Inflammatory macrophage treated with lipopolysaccharide for 1 hour (primary cell): ENCODE results near the gene PTCHD1.

Source experiments
- DNase-seq, 2 donors: peaks; one replicate each; pipeline ENCODE4 v3.0.0-alpha.2; 2020 to 2022

The PTCHD1 gene

GRCh38 chrX:23334848-23335599 is at the start of gene PTCHD1:
TSS of gene PTCHD1 (plus strand) at chrX:23334849. CDS start at chrX:23334876, 27 bp downstream.
- no peak for DNase-seq

GRCh38 chrX:23286731-23287130 is 47.9 kb upstream of the PTCHD1 start:
- no peak for DNase-seq

GRCh38 chrX:23287191-23287725 is 47.4 kb upstream of the PTCHD1 start:
- DNase-seq, result no peak

GRCh38 chrX:23292354-23292987 is 42.2 kb upstream of the PTCHD1 start:
- no peak for DNase-seq

- no peak for DNase-seq
These were observed 41.5 kb upstream of the PTCHD1 start for GRCh38 chrX:23292988-23293651.

GRCh38 chrX:23304881-23305280 is 29.8 kb upstream of the PTCHD1 start:
- DNase-seq, result no peak

GRCh38 chrX:23311731-23312130 is 22.9 kb upstream of the PTCHD1 start:
- no peak for DNase-seq

- DNase-seq, result no peak
These were observed 22.5 kb upstream of the PTCHD1 start for GRCh38 chrX:23312136-23312535.

GRCh38 chrX:23317799-23318724 is 16.6 kb upstream of the PTCHD1 start:
- DNase-seq, result peak in 1 of 2 donors; percentile 18

GRCh38 chrX:23327104-23327503 is 7.5 kb upstream of the PTCHD1 start:
- DNase-seq, result no peak

- DNase-seq, result no peak
These were observed 2.9 kb upstream of the PTCHD1 start for GRCh38 chrX:23331701-23332100.

- DNase-seq, result no peak
These were observed 2.4 kb upstream of the PTCHD1 start for GRCh38 chrX:23332101-23332887.

- no peak for DNase-seq
These were observed 1.5 kb upstream of the PTCHD1 start for GRCh38 chrX:23332888-23333821.

- no peak for DNase-seq
These were observed 668 bp upstream of the PTCHD1 start for GRCh38 chrX:23333842-23334520.

GRCh38 chrX:23334521-23334847 is 165 bp upstream of the PTCHD1 start:
- DNase-seq, result no peak

- no peak for DNase-seq
These were observed 3.7 kb downstream of the PTCHD1 start for GRCh38 chrX:23338334-23338733.

GRCh38 chrX:23341452-23341851 is 6.8 kb downstream of the PTCHD1 start:
- DNase-seq, result no peak

- DNase-seq, result no peak
These were observed 9.7 kb downstream of the PTCHD1 start for GRCh38 chrX:23344238-23344903.

- no peak for DNase-seq
These were observed 10.2 kb downstream of the PTCHD1 start for GRCh38 chrX:23344904-23345271.

GRCh38 chrX:23356189-23356588 is 21.5 kb downstream of the PTCHD1 start:
- no peak for DNase-seq
